GM12891 (cell line): ENCODE results near the gene RASGEF1C.

Experiments
- POLR2A ChIP-seq: IDR thresholded peaks from 2 replicates; pipeline ENCODE4 v1.6.1; 2011; ENCODE audit warnings: low read depth, low read length, control low read depth
- POU2F2 ChIP-seq: IDR thresholded peaks from 2 replicates; pipeline ENCODE4 v1.6.1; 2011; ENCODE audit warnings: low read depth, mild to moderate bottlenecking, control low read depth, low read length, moderate library complexity

DNA sequence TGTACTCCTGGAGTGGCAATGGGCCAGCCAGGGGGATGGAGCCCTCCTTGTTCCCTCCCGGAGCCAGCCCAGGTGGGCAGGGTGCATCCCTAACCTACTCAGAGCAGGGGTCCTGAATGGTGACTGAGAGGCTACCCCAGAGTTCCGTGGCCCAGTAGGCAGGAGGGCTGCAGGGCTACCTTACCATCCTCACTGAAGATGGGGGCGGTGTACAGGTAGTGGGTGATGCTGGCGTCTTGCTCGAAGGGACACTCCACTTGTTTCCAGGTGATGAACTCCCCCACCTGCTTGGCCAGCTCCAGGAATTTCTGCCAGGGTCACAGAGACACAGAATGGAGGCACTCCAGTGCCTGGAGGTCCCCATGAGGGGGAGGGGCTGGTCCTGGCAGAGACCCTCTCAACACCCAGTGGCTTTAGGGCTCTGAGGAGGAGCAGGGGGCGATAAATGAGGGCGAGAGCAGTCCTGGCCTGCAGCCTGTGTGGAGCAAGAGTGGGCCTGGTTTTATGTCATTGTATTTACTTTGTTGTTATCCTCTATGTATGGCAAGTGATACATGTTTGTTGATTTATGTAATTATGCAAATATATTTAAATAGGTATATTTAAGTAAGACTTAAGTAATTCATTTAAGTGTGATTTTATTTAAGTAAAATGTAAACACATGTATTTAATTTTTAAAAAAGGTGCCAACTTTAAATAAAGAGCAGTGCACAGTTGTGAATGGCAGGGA is 97.6 kb downstream of the RASGEF1C start:
- TF ChIP-seq POU2F2 (no peak), POLR2A (no peak)
